Lower lobe of right lung (tissue), 2 donors: Measurements from ENCODE around the gene RETREG2. TPM values are rescaled to one million over a fixed set of nuclear protein-coding genes. Genes with fewer than 3 reads are reported as not detected.

ENCODE experiments used
- ATAC-seq, 2 donors: fragments of 200-7000 bp; cut with Tn5 transposase; one replicate each; pipeline ENCODE4 v1.9.1; 2020 to 2022; ENCODE audit warnings: mild to moderate bottlenecking in 2 of 2, moderate library complexity in 2 of 2
- DNase-seq: peaks from one replicate; pipeline ENCODE4 v3.0.0-alpha.2; 2020
- H3K27ac ChIP-seq: fragments of 200-600 bp; one replicate; pipeline ENCODE4 v1.8.0; 2022
- H3K27me3 ChIP-seq: fragments of 200-600 bp; one replicate; pipeline ENCODE4 v1.8.0; 2022; ENCODE audit warnings: low read depth
- H3K36me3 ChIP-seq: fragments of 200-600 bp; one replicate; pipeline ENCODE4 v1.8.0; 2022; ENCODE audit warnings: mild to moderate bottlenecking
- H3K4me1 ChIP-seq: fragments of 200-600 bp; one replicate; pipeline ENCODE4 v1.8.0; 2022
- H3K4me3 ChIP-seq: fragments of 200-600 bp; one replicate; pipeline ENCODE4 v1.8.0; 2022; ENCODE audit warnings: mild to moderate bottlenecking
- H3K9me3 ChIP-seq: fragments of 200-600 bp; one replicate; pipeline ENCODE4 v1.8.0; 2022
- CTCF ChIP-seq: fragments of 200-600 bp; IDR thresholded peaks from one replicate; pipeline ENCODE4 v1.8.0; 2022; ENCODE audit warnings: antibody characterized with exemption, mild to moderate bottlenecking
- intact Hi-C: fragments of 100-400 bp; cut with DNase I; formaldehyde crosslinking; loops from one replicate; pipeline ENCODE4 v1.11.0; 2022
- total RNA-seq: library from RNA; stranded (reverse); fragmentation: NEBNext Ultra II Directional; extraction: Animal tissue kit (Norgen Biotek cat#: 25700); gene quantifications from one replicate; pipeline ENCODE4 v1.2.1, GENCODE V29; 2021
- donor health status: DM: no; HTN: yes; CAD: no; lungs with severe emphysema.

The RETREG2 gene
- total RNA-seq, 1 donor from 2014 or later = 82.3 TPM

GRCh38 chr2:219214786-219215185 lies 36.7 kb downstream of the RETREG2 start:
- Histone ChIP-seq H3K4me1 (peaks cover 30% of the 10 kb centered on the region), H3K9me3 (no peaks in the 10 kb centered on the region), H3K4me3 (no peak overlapping the region), H3K27me3 (no peaks in the 10 kb centered on the region), H3K36me3 (peaks cover 43% of the 10 kb centered on the region), H3K27ac (no peak overlapping the region)
- ATAC-seq = no peak
- intact Hi-C loops = no loop called here
- no peak for DNase-seq
- TF ChIP-seq CTCF = no peak

GRCh38 chr2:219215871-219216534 lies 37.9 kb downstream of the RETREG2 start:
- peaks cover 45% of the 10 kb centered on the region for H3K36me3 ChIP-seq
- TF ChIP-seq CTCF = no peak
- ATAC-seq = no peak
- DNase-seq = no peak
- no peak overlapping the region for H3K4me3 ChIP-seq
- intact Hi-C loops = no loop called here
- no peaks in the 10 kb centered on the region for H3K9me3 ChIP-seq
- no peaks in the 10 kb centered on the region for H3K27me3 ChIP-seq
- H3K4me1 ChIP-seq = peaks cover 33% of the 10 kb centered on the region
- no peak overlapping the region for H3K27ac ChIP-seq

- H3K27ac ChIP-seq = no peak overlapping the region
- peaks cover 33% of the 10 kb centered on the region for H3K4me1 ChIP-seq
- H3K36me3 ChIP-seq = peaks cover 50% of the 10 kb centered on the region
- ATAC-seq (no peak), DNase-seq (no peak)
- no peak for TF ChIP-seq CTCF
- H3K9me3 ChIP-seq = no peaks in the 10 kb centered on the region
- intact Hi-C loops = no loop called here
- no peak overlapping the region for H3K4me3 ChIP-seq
- no peaks in the 10 kb centered on the region for H3K27me3 ChIP-seq
Measured at GRCh38 chr2:219216535-219216915, 38.5 kb downstream of the RETREG2 start.

GRCh38 chr2:219218217-219218731 lies 40.2 kb downstream of the RETREG2 start:
- intact Hi-C loops = no loop called here
- Histone ChIP-seq H3K27me3 (no peaks in the 10 kb centered on the region), H3K9me3 (no peaks in the 10 kb centered on the region), H3K4me3 (peak overlapping the region; percentile 62), H3K36me3 (peaks cover 61% of the 10 kb centered on the region), H3K27ac (peak overlapping the region; percentile 90), H3K4me1 (peaks cover 33% of the 10 kb centered on the region)
- no peak for TF ChIP-seq CTCF
- ATAC-seq (peak; percentile 67 to 76), DNase-seq (peak; percentile 75)

GRCh38 chr2:219218732-219219701 lies 40.9 kb downstream of the RETREG2 start, which contains the start of gene ABCB6:
Gene ABCB6 (minus strand): TSS chr2:219218958. CDS start chr2:219218673, 285 bp downstream.
- ATAC-seq = peak; percentile 93 to 94
- peak within 1 kb of the TSS; percentile 62 for H3K4me3 ChIP-seq
- H3K9me3 ChIP-seq = no peaks in the 10 kb centered on the region
- H3K4me1 ChIP-seq = peaks cover 33% of the 10 kb centered on the region
- H3K36me3 ChIP-seq = peaks cover 63% of the 10 kb centered on the region
- TF ChIP-seq CTCF = no peak
- DNase-seq = peak; percentile 96
- intact Hi-C loops = no loop called here
- H3K27ac ChIP-seq = peak within 1 kb of the TSS; percentile 90
- H3K27me3 ChIP-seq = no peaks in the 10 kb centered on the region
